ENCODE results near the gene LRP5. TPM values are rescaled to one million over a fixed set of nuclear protein-coding genes. Genes with fewer than 3 reads are reported as not detected.

LRP5 gene
- total RNA-seq, 1 donor from 2014 or later = 17.4 TPM

GRCh38 chr11:68495872-68496271 lies 183.5 kb downstream of the LRP5 start:
- Mint-ChIP-seq H3K27me3 (ENCODE audit: unreplicated experiment) (no peaks in the 10 kb centered on the region), H3K4me3 (ENCODE audit: unreplicated experiment) (no peak overlapping the region), H3K36me3 (ENCODE audit: unreplicated experiment) (no peaks in the 10 kb centered on the region), H3K9me3 (ENCODE audit: unreplicated experiment) (no peaks in the 10 kb centered on the region), H3K4me1 (ENCODE audit: low read depth, unreplicated experiment) (peaks cover 8% of the 10 kb centered on the region), H3K27ac (ENCODE audit: unreplicated experiment) (no peak overlapping the region)
- TF ChIP-seq CTCF (IDR thresholded peaks at IDR 0.05; ENCODE audit: partially characterized antibody, unreplicated experiment) = no peak
- DNase-seq = no peak

- TF ChIP-seq CTCF (IDR thresholded peaks at IDR 0.05; ENCODE audit: partially characterized antibody, unreplicated experiment) = no peak
- no peak for DNase-seq
- Mint-ChIP-seq H3K4me1 (ENCODE audit: low read depth, unreplicated experiment) (peaks cover 12% of the 10 kb centered on the region), H3K27me3 (ENCODE audit: unreplicated experiment) (no peaks in the 10 kb centered on the region), H3K4me3 (ENCODE audit: unreplicated experiment) (no peak overlapping the region), H3K36me3 (ENCODE audit: unreplicated experiment) (no peaks in the 10 kb centered on the region), H3K27ac (ENCODE audit: unreplicated experiment) (no peak overlapping the region), H3K9me3 (ENCODE audit: unreplicated experiment) (peaks cover 4% of the 10 kb centered on the region)
Observed at GRCh38 chr11:68497761-68498160, 185.4 kb downstream of the LRP5 start.

- Mint-ChIP-seq H3K4me3 (ENCODE audit: unreplicated experiment) (no peak overlapping the region), H3K27me3 (ENCODE audit: unreplicated experiment) (no peaks in the 10 kb centered on the region), H3K27ac (ENCODE audit: unreplicated experiment) (no peak overlapping the region), H3K36me3 (ENCODE audit: unreplicated experiment) (no peaks in the 10 kb centered on the region), H3K9me3 (ENCODE audit: unreplicated experiment) (peaks cover 4% of the 10 kb centered on the region), H3K4me1 (ENCODE audit: low read depth, unreplicated experiment) (peaks cover 14% of the 10 kb centered on the region)
- no peak for TF ChIP-seq CTCF (IDR thresholded peaks at IDR 0.05; ENCODE audit: partially characterized antibody, unreplicated experiment)
- DNase-seq = no peak
Observed at GRCh38 chr11:68498321-68498720, 185.9 kb downstream of the LRP5 start.

Other genes starting within 250 kb of the LRP5 start
- gene CHKA, start 191.2 kb upstream of the LRP5 start, total RNA-seq (ENCODE audit: unreplicated experiment) = 74.1 TPM
- gene KMT5B, start 99.3 kb upstream of the LRP5 start, total RNA-seq (ENCODE audit: unreplicated experiment) = 77.4 TPM
- 58.4 TPM for gene C11orf24, start 40.6 kb upstream of the LRP5 start, total RNA-seq (ENCODE audit: unreplicated experiment)
- gene PPP6R3, start 148.2 kb downstream of the LRP5 start, total RNA-seq (ENCODE audit: unreplicated experiment) = 312 TPM